Measurements from ENCODE around the gene BRME1. TPM values are rescaled to one million over a fixed set of nuclear protein-coding genes. Genes with fewer than 3 reads are reported as not detected.

The BRME1 gene
- total RNA-seq, 1 donor from 2014 or later: 1.4 TPM

GRCh38 chr19:13914777-13915176, 8.9 kb upstream of the BRME1 start:
- H3K4me3 ChIP-seq (ENCODE audit: low read depth, low read length): no peak overlapping the region
- TF ChIP-seq CTCF (conservative IDR thresholded peaks at IDR 0.05; ENCODE audit: low read depth, low read length): no peak
- DNase-seq (ENCODE audit: low read depth): no peak

DNA sequence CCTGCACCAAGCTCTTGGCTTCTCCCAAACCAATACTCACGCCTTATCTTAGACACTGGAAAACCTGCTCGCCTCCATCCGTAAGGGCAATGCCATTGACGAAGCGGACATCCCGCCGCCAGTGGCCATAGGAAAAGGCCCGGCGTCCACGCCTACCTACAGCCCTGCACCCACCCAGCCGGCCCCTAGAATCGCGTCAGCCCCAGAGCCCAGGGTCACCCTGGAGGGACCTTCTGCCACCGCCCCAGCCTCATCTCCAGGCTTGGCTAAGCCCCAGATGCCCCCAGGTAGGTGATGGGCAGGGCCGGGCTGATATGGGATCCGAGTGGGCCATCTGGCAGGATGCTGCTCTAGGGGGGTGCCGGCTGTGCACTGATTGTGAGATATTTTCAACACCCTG, 7.4 kb upstream of the BRME1 start:
- H3K4me3 ChIP-seq (ENCODE audit: low read depth, low read length): no peak overlapping the region
- no peak for DNase-seq (ENCODE audit: low read depth)
- TF ChIP-seq CTCF (conservative IDR thresholded peaks at IDR 0.05; ENCODE audit: low read depth, low read length): no peak

GRCh38 chr19:13909430-13909829, 3.5 kb upstream of the BRME1 start:
- no peak overlapping the region for H3K4me3 ChIP-seq (ENCODE audit: low read depth, low read length)
- no peak for DNase-seq (ENCODE audit: low read depth)
- TF ChIP-seq CTCF (conservative IDR thresholded peaks at IDR 0.05; ENCODE audit: low read depth, low read length): no peak

- DNase-seq (ENCODE audit: low read depth): no peak
- TF ChIP-seq CTCF (conservative IDR thresholded peaks at IDR 0.05; ENCODE audit: low read depth, low read length): no peak
- H3K4me3 ChIP-seq (ENCODE audit: low read depth, low read length): no peak overlapping the region
Measured at GRCh38 chr19:13908674-13909073, 2.8 kb upstream of the BRME1 start.

DNA sequence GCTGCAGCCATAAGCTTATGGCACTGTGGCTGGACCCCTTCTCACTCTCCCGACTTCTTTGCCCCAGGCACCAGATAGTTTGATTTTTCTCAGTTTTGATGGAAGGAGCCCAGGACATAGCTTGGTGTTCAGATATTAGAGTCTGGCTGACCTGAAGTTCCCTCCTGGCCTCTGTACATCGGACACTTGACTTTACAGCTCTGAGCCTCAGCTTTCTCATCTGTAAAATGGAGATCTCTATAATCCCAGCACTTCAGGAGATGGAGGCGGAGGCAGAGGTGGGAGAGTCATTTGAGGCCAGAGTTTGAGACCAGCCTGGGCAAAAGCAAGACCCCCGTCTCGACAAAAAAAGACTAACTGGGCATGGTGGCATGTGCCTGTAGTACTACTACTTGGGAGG, 993 bp upstream of the BRME1 start:
- H3K4me3 ChIP-seq (ENCODE audit: low read depth, low read length): peak overlapping the region; percentile 88
- DNase-seq (ENCODE audit: low read depth): no peak
- TF ChIP-seq CTCF (conservative IDR thresholded peaks at IDR 0.05; ENCODE audit: low read depth, low read length): no peak

GRCh38 chr19:13906521-13906904, 596 bp upstream of the BRME1 start:
- no peak for DNase-seq (ENCODE audit: low read depth)
- TF ChIP-seq CTCF (conservative IDR thresholded peaks at IDR 0.05; ENCODE audit: low read depth, low read length): no peak
- peak overlapping the region; percentile 88 for H3K4me3 ChIP-seq (ENCODE audit: low read depth, low read length)

DNA sequence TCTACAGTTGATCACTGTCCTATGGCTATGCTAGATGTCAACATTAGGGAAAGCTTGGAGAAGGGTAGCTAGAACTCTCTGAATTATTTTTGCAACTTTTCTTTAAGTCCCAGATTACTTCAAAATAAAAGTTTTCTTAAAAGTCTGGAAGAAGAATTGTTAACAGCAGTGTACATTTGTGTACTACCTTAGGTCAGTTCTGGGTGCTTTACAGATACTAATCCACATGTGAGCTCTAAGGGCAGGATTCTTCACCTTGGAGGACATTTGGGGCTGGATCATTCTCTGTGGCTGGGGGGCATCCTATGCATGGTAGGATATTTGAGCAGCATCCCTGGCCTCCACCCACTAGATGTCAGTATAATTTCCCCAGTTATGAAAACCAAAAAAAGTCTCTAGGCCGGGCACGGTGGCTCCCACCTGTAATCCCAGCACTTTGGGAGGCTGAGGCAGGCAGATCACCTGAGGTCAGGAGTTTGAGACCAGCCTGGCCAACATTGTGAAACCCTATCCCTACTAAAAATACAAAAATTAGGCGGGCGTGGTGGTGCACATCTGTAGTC, 2.8 kb downstream of the BRME1 start:
- DNase-seq (ENCODE audit: low read depth): no peak
- TF ChIP-seq CTCF (conservative IDR thresholded peaks at IDR 0.05; ENCODE audit: low read depth, low read length): peak; percentile 56
- H3K4me3 ChIP-seq (ENCODE audit: low read depth, low read length): no peak overlapping the region

Data from epithelial cell of proximal tubule (primary cell).